Adrenal gland (tissue), 12 donors: Measurements from ENCODE around the gene PTPRS. TPM values are rescaled to one million over a fixed set of nuclear protein-coding genes. Genes with fewer than 3 reads are reported as not detected.

ENCODE experiments used
- DNase-seq, 7 donors: peaks; one replicate each; pipeline ENCODE4 v3.0.0-alpha.2; 2019 to 2020
- H3K27ac ChIP-seq, 5 donors: fragments of 200-600 bp; sonication (generic) in 4 of 5; 1 replicate in 3 of 5; 2 replicates in 2 of 5; pipeline versions ENCODE4 v1.5.1 to v1.8.0; 2016 to 2020; ENCODE audit warnings: mild to moderate bottlenecking in 1 of 5
- H3K27me3 ChIP-seq: fragments of 200-600 bp; 2 replicates; pipeline ENCODE4 v1.8.0; 2021
- H3K36me3 ChIP-seq, 2 donors: fragments of 200-600 bp; replicated peaks in 1 of 2; 1 replicate in 1 of 2; 2 replicates in 1 of 2; pipeline versions ENCODE4 v1.5.1 to v1.8.0; 2018 to 2022
- H3K4me1 ChIP-seq, 2 donors: fragments of 200-600 bp; replicated peaks in 1 of 2; 1 replicate in 1 of 2; 2 replicates in 1 of 2; pipeline versions ENCODE4 v1.5.1 to v1.8.0; 2018 to 2021
- H3K4me3 ChIP-seq, 4 donors: fragments of 200-600 bp; sonication (generic) in 3 of 4; one replicate each; pipeline ENCODE4 v1.5.1; 2016 to 2018
- H3K9me3 ChIP-seq, 3 donors: fragments of 200-600 bp; sonication (generic) in 1 of 3; replicated peaks in 1 of 3; 1 replicate in 2 of 3; 2 replicates in 1 of 3; pipeline versions ENCODE4 v1.5.1 to v1.8.0; 2016 to 2021
- POLR2A ChIP-seq, 2 donors: fragments of 450-650 bp; IDR thresholded peaks; one replicate each; pipeline ENCODE4 v1.6.1; 2017; ENCODE audit warnings: antibody characterized with exemption in 2 of 2, mild to moderate bottlenecking in 2 of 2, moderate library complexity in 1 of 2
- WGBS, 4 donors: extraction: QIAGEN DNeasy Blood & Tissue Kit in 2 of 4; methylation state at CpG; one replicate each; pipeline versions ENCODE4 v1.1.5 to v1.1.7; 2013 to 2017; 5-methylcytosine and 5-hydroxymethylcytosine counted together
- intact Hi-C, 2 donors: fragments of 100-400 bp; cut with DNase I; formaldehyde crosslinking; loops; one replicate each; pipeline versions ENCODE4 v1.14.1 to v1.15.0; 2022 to 2023
- polyA plus RNA-seq, 3 donors: library from polyadenylated mRNA; stranded (reverse); fragments of 200-250 nt in 2 of 3; fragments of 350-450 nt in 1 of 3; fragmentation: Illumina TruSeq in 1 of 3; extraction: RNeasy Lipid Tissue Mini Kit (QIAGEN cat#74804) in 1 of 3; gene quantifications; one replicate each; pipeline ENCODE4 v1.2.3, GENCODE V29; 2013 to 2014
- total RNA-seq, 9 donors: library from RNA; depleted of rRNA in 4 of 9; stranded (reverse); fragments of >200 nt in 4 of 9; fragments of 120-200 nt in 1 of 9; fragmentation: NEBNext Ultra II Directional in 1 of 9; extraction: Animal tissue kit (Norgen Biotek cat#: 25700) in 1 of 9; gene quantifications; one replicate each; pipeline versions ENCODE4 v1.1.0 to v1.2.4, GENCODE V29; 2013 to 2023
- TF ChIP-seq, protein P1 (sequence below), 6 experiments: fragments of 450-650 bp in 4 of 6; fragments of 200-600 bp in 2 of 6; sonication (generic) in 1 of 6; IDR thresholded peaks; 1 replicate in 5 of 6; 2 replicates in 1 of 6; pipeline versions ENCODE4 v1.5.1 to v1.8.0; 2016 to 2021; ENCODE audit warnings: antibody characterized with exemption in 6 of 6, mild to moderate bottlenecking in 2 of 6, moderate library complexity in 1 of 6
- donor health status: healthy with polysubstance abuse.
- donor health status: Bipolar disorder and iron deficiency.
- donor health status: DM: yes; HTN: yes; CAD: no.
- donor health status: DM: no; HTN: no; CAD: no.
- donor health status: DM: no; HTN: no; CAD: no.
- donor health status: DM: yes; HTN: yes; CAD: no.

Gene PTPRS
- total and polyA plus RNA-seq, 12 donors = 8.8 to 376 (median 164) TPM

DNA sequence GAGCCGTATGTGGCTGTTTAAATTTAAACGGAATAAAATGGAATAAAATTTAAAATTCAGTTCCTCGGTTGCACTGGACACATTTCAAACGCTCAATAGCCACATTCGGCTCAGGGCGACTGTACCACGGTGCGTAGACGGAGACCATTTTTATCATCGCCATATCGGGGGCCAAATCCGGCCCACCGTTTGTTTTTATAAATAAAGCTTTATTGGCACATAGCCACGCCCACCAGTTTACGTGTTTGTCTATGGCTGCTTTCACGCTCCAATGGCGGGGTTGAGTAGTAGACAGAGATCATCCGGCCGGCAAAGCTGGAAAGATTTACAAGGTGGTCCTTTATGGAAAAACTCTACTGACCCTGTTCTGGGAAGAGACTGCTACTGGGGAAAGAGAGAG is 33.0 kb downstream of the PTPRS start:
- intact Hi-C loops = no loop called here
- no peak for TF ChIP-seq POLR2A (IDR thresholded peaks at IDR 0.05)
- TF ChIP-seq, protein P1, sequence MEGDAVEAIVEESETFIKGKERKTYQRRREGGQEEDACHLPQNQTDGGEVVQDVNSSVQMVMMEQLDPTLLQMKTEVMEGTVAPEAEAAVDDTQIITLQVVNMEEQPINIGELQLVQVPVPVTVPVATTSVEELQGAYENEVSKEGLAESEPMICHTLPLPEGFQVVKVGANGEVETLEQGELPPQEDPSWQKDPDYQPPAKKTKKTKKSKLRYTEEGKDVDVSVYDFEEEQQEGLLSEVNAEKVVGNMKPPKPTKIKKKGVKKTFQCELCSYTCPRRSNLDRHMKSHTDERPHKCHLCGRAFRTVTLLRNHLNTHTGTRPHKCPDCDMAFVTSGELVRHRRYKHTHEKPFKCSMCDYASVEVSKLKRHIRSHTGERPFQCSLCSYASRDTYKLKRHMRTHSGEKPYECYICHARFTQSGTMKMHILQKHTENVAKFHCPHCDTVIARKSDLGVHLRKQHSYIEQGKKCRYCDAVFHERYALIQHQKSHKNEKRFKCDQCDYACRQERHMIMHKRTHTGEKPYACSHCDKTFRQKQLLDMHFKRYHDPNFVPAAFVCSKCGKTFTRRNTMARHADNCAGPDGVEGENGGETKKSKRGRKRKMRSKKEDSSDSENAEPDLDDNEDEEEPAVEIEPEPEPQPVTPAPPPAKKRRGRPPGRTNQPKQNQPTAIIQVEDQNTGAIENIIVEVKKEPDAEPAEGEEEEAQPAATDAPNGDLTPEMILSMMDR (IDR thresholded peaks at IDR 0.05) = no peak
- Histone ChIP-seq H3K36me3 (no peaks in the 10 kb centered on the region), H3K4me3 (no peak overlapping the region), H3K27me3 (no peaks in the 10 kb centered on the region), H3K4me1 (no peaks in the 10 kb centered on the region), H3K9me3 (no peaks in the 10 kb centered on the region), H3K27ac (no peak overlapping the region)
- WGBS, 4 donors = 94 to 98% (median 96%) methylated on average over 19 of the region's 19 CpGs
- DNase-seq = no peak

DNA sequence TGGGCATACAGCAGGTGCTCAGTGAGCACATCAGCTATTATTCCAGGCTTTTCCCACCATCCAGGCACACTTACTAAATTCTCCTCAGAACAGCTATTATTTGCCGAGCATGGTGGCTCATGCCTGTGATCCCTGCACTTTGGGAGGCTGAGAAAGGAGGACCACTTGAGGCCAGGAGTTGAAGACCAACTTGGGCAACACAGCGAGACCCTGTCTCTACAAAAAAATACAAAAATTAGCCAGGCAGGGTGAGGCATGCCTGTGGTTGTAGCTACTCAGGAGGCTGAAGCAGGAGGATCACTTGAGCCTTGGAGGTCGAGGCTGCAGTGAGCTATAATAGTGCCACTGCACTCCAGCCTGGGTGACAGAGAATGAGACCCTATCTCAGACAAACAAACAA is 35.4 kb downstream of the PTPRS start:
- no peaks in the 10 kb centered on the region for H3K4me1 ChIP-seq
- H3K27me3 ChIP-seq = no peaks in the 10 kb centered on the region
- no peaks in the 10 kb centered on the region for H3K36me3 ChIP-seq
- 76 to 96% (median 89%) methylated on average over 3 of the region's 3 CpGs for WGBS, 4 donors
- no peaks in the 10 kb centered on the region for H3K9me3 ChIP-seq
- H3K27ac ChIP-seq = no peak overlapping the region
- intact Hi-C loops = no loop called here
- DNase-seq = no peak
- no peak for TF ChIP-seq POLR2A (IDR thresholded peaks at IDR 0.05)
- TF ChIP-seq, protein P1 (IDR thresholded peaks at IDR 0.05) = no peak
- H3K4me3 ChIP-seq = no peak overlapping the region

DNA sequence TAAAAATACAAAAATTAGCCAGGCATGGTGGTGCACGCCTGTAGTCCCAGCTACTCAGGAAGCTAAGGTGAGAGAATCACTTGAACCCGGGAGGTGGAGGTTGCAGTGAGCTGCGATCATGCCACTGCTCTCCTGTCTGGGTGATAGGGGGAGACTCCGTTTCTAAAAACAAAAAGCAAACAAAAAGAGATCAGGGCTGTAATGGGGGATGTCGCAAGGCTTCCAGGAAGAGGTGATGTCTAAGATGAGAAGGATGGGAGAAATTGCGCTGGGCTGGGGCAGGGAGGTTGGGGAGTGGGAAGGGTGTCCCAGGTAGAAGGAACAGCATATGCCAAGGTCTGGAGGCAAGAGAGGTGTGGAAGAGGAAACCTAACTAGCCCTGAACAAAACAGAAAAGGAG is 36.1 kb downstream of the PTPRS start:
- Histone ChIP-seq H3K4me3 (no peak overlapping the region), H3K36me3 (no peaks in the 10 kb centered on the region), H3K27ac (no peak overlapping the region), H3K27me3 (no peaks in the 10 kb centered on the region), H3K4me1 (no peaks in the 10 kb centered on the region), H3K9me3 (no peaks in the 10 kb centered on the region)
- TF ChIP-seq POLR2A (IDR thresholded peaks at IDR 0.05) = no peak
- TF ChIP-seq, protein P1 (IDR thresholded peaks at IDR 0.05) = no peak
- 77 to 86% (median 82%) methylated on average over 6 of the region's 6 CpGs for WGBS, 4 donors
- no peak for DNase-seq
- intact Hi-C loops = no loop called here

DNA sequence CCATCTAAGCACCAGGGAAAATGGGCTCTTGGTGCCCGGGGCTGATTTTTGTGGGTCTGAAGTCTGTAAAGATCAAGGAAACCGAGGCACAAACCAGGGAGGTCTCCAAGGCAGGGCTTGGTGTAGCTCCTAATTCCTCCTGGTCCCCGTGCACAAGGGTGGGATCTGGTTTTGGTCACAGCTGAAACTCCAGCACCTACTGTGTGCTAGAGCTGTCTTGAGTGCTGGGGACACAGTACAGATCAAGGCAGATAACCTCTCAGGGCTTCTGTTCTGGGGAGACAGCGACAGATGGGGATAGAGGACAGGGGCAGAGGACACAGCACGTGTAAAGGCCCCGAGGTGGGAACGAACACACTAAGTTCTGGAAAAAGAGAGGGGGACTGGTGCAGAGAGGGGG is 37.4 kb downstream of the PTPRS start:
- whole genome bisulfite sequencing, 4 donors = 79 to 88% (median 83%) methylated on average over 7 of the region's 7 CpGs

More for the DNA sequence above, 37.4 kb downstream of the PTPRS start:
- DNase-seq = no peak
- no peaks in the 10 kb centered on the region for H3K36me3 ChIP-seq
- H3K27me3 ChIP-seq = no peaks in the 10 kb centered on the region
- H3K27ac ChIP-seq = no peak overlapping the region
- H3K9me3 ChIP-seq = no peaks in the 10 kb centered on the region
- TF ChIP-seq POLR2A (IDR thresholded peaks at IDR 0.05) = no peak
- TF ChIP-seq, protein P1 (IDR thresholded peaks at IDR 0.05) = no peak
- no peaks in the 10 kb centered on the region for H3K4me1 ChIP-seq
- H3K4me3 ChIP-seq = no peak overlapping the region
- intact Hi-C loops = no loop called here
